ENCODE results near the gene DGKG.

DGKG gene

GRCh38 chr3:186193534-186194450 is 168.2 kb downstream of the DGKG start:
- no peak overlapping the region for H3K27ac ChIP-seq (ENCODE audit: low read depth, low read length)
- peaks cover 0 to 11% of the 10 kb centered on the region in 2 donors for H3K4me1 ChIP-seq (ENCODE audit: control insufficient read depth in 1 of 2, insufficient read depth in 2 of 2, low read length in 2 of 2)
- H3K9me3 ChIP-seq (ENCODE audit: control insufficient read depth in 1 of 2, low read length in 2 of 2): no peaks in the 10 kb centered on the region
- no peak overlapping the region for H3K9ac ChIP-seq (ENCODE audit: low read depth in 1 of 2, low read length in 2 of 2)
- H3K27me3 ChIP-seq (ENCODE audit: control insufficient read depth in 1 of 2, insufficient read depth in 2 of 2, low read length in 2 of 2): peaks cover 13 to 17% of the 10 kb centered on the region in 2 donors
- no peaks in the 10 kb centered on the region for H3K36me3 ChIP-seq (ENCODE audit: control insufficient read depth in 1 of 2, insufficient read depth in 2 of 2, low read length in 2 of 2)
- peak overlapping the region; percentile 45 to 57 for H3K4me3 ChIP-seq (ENCODE audit: low read depth in 1 of 2, low read length in 2 of 2)

GRCh38 chr3:186192823-186193222 is 169.2 kb downstream of the DGKG start:
- no peaks in the 10 kb centered on the region for H3K36me3 ChIP-seq (ENCODE audit: control insufficient read depth in 1 of 2, insufficient read depth in 2 of 2, low read length in 2 of 2)
- H3K27me3 ChIP-seq (ENCODE audit: control insufficient read depth in 1 of 2, insufficient read depth in 2 of 2, low read length in 2 of 2): peaks cover 13 to 17% of the 10 kb centered on the region in 2 donors
- H3K9me3 ChIP-seq (ENCODE audit: control insufficient read depth in 1 of 2, low read length in 2 of 2): no peaks in the 10 kb centered on the region
- H3K27ac ChIP-seq (ENCODE audit: low read depth, low read length): no peak overlapping the region
- H3K4me1 ChIP-seq (ENCODE audit: control insufficient read depth in 1 of 2, insufficient read depth in 2 of 2, low read length in 2 of 2): peaks cover 0 to 11% of the 10 kb centered on the region in 2 donors
- H3K4me3 ChIP-seq (ENCODE audit: low read depth in 1 of 2, low read length in 2 of 2): no peak overlapping the region
- no peak overlapping the region for H3K9ac ChIP-seq (ENCODE audit: low read depth in 1 of 2, low read length in 2 of 2)

GRCh38 chr3:186189492-186189891 is 172.5 kb downstream of the DGKG start:
- H3K27me3 ChIP-seq (ENCODE audit: control insufficient read depth in 1 of 2, insufficient read depth in 2 of 2, low read length in 2 of 2): peaks cover 13 to 17% of the 10 kb centered on the region in 2 donors
- H3K9ac ChIP-seq (ENCODE audit: low read depth in 1 of 2, low read length in 2 of 2): no peak overlapping the region
- no peaks in the 10 kb centered on the region for H3K36me3 ChIP-seq (ENCODE audit: control insufficient read depth in 1 of 2, insufficient read depth in 2 of 2, low read length in 2 of 2)
- H3K4me1 ChIP-seq (ENCODE audit: control insufficient read depth in 1 of 2, insufficient read depth in 2 of 2, low read length in 2 of 2): peaks cover 0 to 14% of the 10 kb centered on the region in 2 donors
- H3K9me3 ChIP-seq (ENCODE audit: control insufficient read depth in 1 of 2, low read length in 2 of 2): no peaks in the 10 kb centered on the region
- no peak overlapping the region for H3K27ac ChIP-seq (ENCODE audit: low read depth, low read length)
- no peak overlapping the region for H3K4me3 ChIP-seq (ENCODE audit: low read depth in 1 of 2, low read length in 2 of 2)

GRCh38 chr3:186187401-186188275 is 174.4 kb downstream of the DGKG start:
- H3K4me1 ChIP-seq (ENCODE audit: control insufficient read depth in 1 of 2, insufficient read depth in 2 of 2, low read length in 2 of 2): peaks cover 0 to 2% of the 10 kb centered on the region in 2 donors
- H3K9ac ChIP-seq (ENCODE audit: low read depth in 1 of 2, low read length in 2 of 2): no peak overlapping the region
- no peak overlapping the region for H3K27ac ChIP-seq (ENCODE audit: low read depth, low read length)
- no peaks in the 10 kb centered on the region for H3K9me3 ChIP-seq (ENCODE audit: control insufficient read depth in 1 of 2, low read length in 2 of 2)
- H3K4me3 ChIP-seq (ENCODE audit: low read depth in 1 of 2, low read length in 2 of 2): no peak overlapping the region
- H3K27me3 ChIP-seq (ENCODE audit: control insufficient read depth in 1 of 2, insufficient read depth in 2 of 2, low read length in 2 of 2): no peaks in the 10 kb centered on the region
- H3K36me3 ChIP-seq (ENCODE audit: control insufficient read depth in 1 of 2, insufficient read depth in 2 of 2, low read length in 2 of 2): no peaks in the 10 kb centered on the region

DNA sequence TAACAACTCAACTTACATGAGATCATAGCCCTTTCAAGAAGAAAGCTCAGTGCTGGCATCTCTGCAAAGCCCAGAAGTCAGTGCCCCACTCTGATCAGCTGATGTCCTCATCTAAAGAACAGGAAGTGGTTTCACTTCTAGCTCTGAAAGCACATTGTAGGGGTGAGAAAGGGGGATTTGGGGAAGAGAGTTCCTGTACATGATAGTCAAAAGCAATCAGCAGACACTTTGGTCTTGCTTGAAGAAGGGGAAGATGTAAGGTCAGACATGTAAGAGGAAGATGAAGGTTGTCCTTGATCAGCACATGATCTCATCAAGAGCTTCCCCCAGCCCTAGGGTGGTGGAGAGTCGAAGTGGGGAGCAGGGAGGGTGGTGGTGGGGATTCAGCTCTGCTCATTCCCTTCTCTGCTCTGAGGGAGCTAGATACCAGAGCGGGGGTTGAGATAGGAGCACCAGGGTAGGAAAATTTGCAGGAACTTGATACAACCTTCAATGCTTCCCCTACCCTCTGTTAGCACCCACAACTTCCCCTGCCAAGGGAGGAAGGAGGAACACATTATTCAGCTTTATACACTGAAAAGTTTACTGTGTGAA is 176.7 kb downstream of the DGKG start:
- H3K4me1 ChIP-seq (ENCODE audit: control insufficient read depth in 1 of 2, insufficient read depth in 2 of 2, low read length in 2 of 2): peaks cover 0 to 2% of the 10 kb centered on the region in 2 donors
- H3K27ac ChIP-seq (ENCODE audit: low read depth, low read length): no peak overlapping the region
- H3K4me3 ChIP-seq (ENCODE audit: low read depth in 1 of 2, low read length in 2 of 2): no peak overlapping the region
- H3K27me3 ChIP-seq (ENCODE audit: control insufficient read depth in 1 of 2, insufficient read depth in 2 of 2, low read length in 2 of 2): no peaks in the 10 kb centered on the region
- H3K9me3 ChIP-seq (ENCODE audit: control insufficient read depth in 1 of 2, low read length in 2 of 2): no peaks in the 10 kb centered on the region
- no peak overlapping the region for H3K9ac ChIP-seq (ENCODE audit: low read depth in 1 of 2, low read length in 2 of 2)
- no peaks in the 10 kb centered on the region for H3K36me3 ChIP-seq (ENCODE audit: control insufficient read depth in 1 of 2, insufficient read depth in 2 of 2, low read length in 2 of 2)

- Histone ChIP-seq H3K4me3 (ENCODE audit: low read depth in 1 of 2, low read length in 2 of 2) (no peak overlapping the region), H3K27ac (ENCODE audit: low read depth, low read length) (no peak overlapping the region), H3K4me1 (ENCODE audit: control insufficient read depth in 1 of 2, insufficient read depth in 2 of 2, low read length in 2 of 2) (peaks cover 0 to 2% of the 10 kb centered on the region in 2 donors), H3K9me3 (ENCODE audit: control insufficient read depth in 1 of 2, low read length in 2 of 2) (no peaks in the 10 kb centered on the region), H3K27me3 (ENCODE audit: control insufficient read depth in 1 of 2, insufficient read depth in 2 of 2, low read length in 2 of 2) (no peaks in the 10 kb centered on the region), H3K36me3 (ENCODE audit: control insufficient read depth in 1 of 2, insufficient read depth in 2 of 2, low read length in 2 of 2) (no peaks in the 10 kb centered on the region), H3K9ac (ENCODE audit: low read depth in 1 of 2, low read length in 2 of 2) (no peak overlapping the region)
Observed at GRCh38 chr3:186184021-186184420, 178.0 kb downstream of the DGKG start.

DNA sequence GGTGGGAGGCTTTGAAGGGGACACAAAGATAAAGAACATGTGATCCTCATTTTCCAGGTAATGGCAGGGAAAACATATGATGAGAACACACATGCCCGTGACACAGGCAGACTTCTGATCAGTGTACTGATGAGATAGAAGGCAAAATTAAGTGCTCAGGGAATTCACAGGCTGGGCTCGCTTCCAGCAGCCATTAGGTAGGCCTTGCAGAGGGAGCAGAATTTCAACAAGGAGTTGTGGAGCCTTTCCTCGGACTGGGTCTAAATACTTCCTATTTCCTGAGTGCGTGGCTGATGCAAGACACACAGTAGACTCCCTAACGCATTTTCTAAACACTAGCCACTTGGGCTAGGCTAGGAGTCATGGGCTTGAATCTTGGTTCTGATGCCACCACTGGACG is 179.2 kb downstream of the DGKG start:
- H3K27ac ChIP-seq (ENCODE audit: low read depth, low read length): no peak overlapping the region
- H3K9me3 ChIP-seq (ENCODE audit: control insufficient read depth in 1 of 2, low read length in 2 of 2): no peaks in the 10 kb centered on the region
- H3K9ac ChIP-seq (ENCODE audit: low read depth in 1 of 2, low read length in 2 of 2): no peak overlapping the region
- peaks cover 0 to 2% of the 10 kb centered on the region in 2 donors for H3K4me1 ChIP-seq (ENCODE audit: control insufficient read depth in 1 of 2, insufficient read depth in 2 of 2, low read length in 2 of 2)
- no peaks in the 10 kb centered on the region for H3K36me3 ChIP-seq (ENCODE audit: control insufficient read depth in 1 of 2, insufficient read depth in 2 of 2, low read length in 2 of 2)
- no peak overlapping the region for H3K4me3 ChIP-seq (ENCODE audit: low read depth in 1 of 2, low read length in 2 of 2)
- H3K27me3 ChIP-seq (ENCODE audit: control insufficient read depth in 1 of 2, insufficient read depth in 2 of 2, low read length in 2 of 2): no peaks in the 10 kb centered on the region

DNA sequence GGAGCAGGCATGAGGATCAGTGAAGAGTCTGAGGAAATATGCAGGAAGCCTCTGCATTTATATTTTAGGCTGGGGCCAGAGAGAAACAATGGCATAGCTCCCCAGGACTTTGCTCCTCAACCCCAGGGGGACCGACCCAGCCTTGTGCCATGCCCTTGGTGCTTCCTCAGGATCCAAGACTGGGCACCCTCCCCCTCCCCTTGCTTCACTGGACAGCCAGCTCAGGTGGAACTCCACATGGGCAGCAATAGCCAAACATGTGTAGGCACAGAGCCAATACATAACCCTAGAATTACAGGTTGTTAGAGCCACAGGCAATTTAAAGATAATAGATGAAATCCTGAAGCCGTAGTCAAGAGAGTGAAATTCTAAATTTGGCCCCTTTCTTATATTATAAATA is 180.1 kb downstream of the DGKG start:
- Histone ChIP-seq H3K4me3 (ENCODE audit: low read depth in 1 of 2, low read length in 2 of 2) (no peak overlapping the region), H3K27me3 (ENCODE audit: control insufficient read depth in 1 of 2, insufficient read depth in 2 of 2, low read length in 2 of 2) (no peaks in the 10 kb centered on the region), H3K36me3 (ENCODE audit: control insufficient read depth in 1 of 2, insufficient read depth in 2 of 2, low read length in 2 of 2) (no peaks in the 10 kb centered on the region), H3K27ac (ENCODE audit: low read depth, low read length) (no peak overlapping the region), H3K9me3 (ENCODE audit: control insufficient read depth in 1 of 2, low read length in 2 of 2) (no peaks in the 10 kb centered on the region), H3K4me1 (ENCODE audit: control insufficient read depth in 1 of 2, insufficient read depth in 2 of 2, low read length in 2 of 2) (peaks cover 0 to 2% of the 10 kb centered on the region in 2 donors), H3K9ac (ENCODE audit: low read depth in 1 of 2, low read length in 2 of 2) (no peak overlapping the region)

DNA sequence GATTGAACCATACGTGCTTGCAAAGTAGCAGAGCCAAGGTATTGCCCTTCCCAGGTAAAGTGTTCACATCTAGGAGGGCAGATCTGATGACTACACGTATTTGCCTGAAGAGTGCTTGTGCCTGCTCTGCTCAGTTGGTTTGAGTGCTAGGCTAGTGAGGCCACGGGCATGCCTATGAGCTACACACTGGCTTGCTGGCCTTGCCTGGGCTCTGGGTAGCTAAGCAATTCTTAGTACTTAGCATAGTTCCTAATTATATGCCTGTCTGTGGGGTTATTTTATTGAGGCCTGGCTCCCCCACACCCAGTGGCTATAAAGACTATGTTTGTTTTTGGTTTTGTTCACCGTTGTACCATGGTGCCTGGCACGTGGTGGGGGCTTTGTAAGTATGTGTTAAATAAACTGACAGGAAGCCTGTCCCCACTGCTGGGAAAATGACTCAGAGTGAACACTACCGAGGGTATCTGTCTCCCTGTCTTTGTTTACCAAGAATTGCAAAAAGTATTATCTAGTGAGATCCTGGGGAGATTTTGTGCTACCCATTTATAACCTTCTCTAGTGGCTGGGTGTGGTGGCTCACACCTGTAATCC is 181.0 kb downstream of the DGKG start:
- Histone ChIP-seq H3K36me3 (ENCODE audit: control insufficient read depth in 1 of 2, insufficient read depth in 2 of 2, low read length in 2 of 2) (no peaks in the 10 kb centered on the region), H3K4me3 (ENCODE audit: low read depth in 1 of 2, low read length in 2 of 2) (no peak overlapping the region)

More for the DNA sequence above, 181.0 kb downstream of the DGKG start:
- Histone ChIP-seq H3K9ac (ENCODE audit: low read depth in 1 of 2, low read length in 2 of 2) (no peak overlapping the region), H3K27me3 (ENCODE audit: control insufficient read depth in 1 of 2, insufficient read depth in 2 of 2, low read length in 2 of 2) (no peaks in the 10 kb centered on the region), H3K9me3 (ENCODE audit: control insufficient read depth in 1 of 2, low read length in 2 of 2) (no peaks in the 10 kb centered on the region), H3K4me1 (ENCODE audit: control insufficient read depth in 1 of 2, insufficient read depth in 2 of 2, low read length in 2 of 2) (no peaks in the 10 kb centered on the region), H3K27ac (ENCODE audit: low read depth, low read length) (no peak overlapping the region)
